DND-41 (cell line): ENCODE measurements around the gene CHCHD3.

Experiments used
- ATAC-seq: fragments of 200-7000 bp; cut with Tn5 transposase; 3 replicates; pipeline ENCODE4 v1.9.1; 2021; ENCODE audit warnings: low read depth; ENCODE audit not compliant: insufficient read depth
- DNase-seq: peaks from one replicate; pipeline ENCODE4 v3.0.0-alpha.2; 2020
- H2AFZ ChIP-seq: 2 replicates; pipeline ENCODE4 v1.6.0; 2012; ENCODE audit warnings: low read depth, low read length
- H3K27ac ChIP-seq: 2 replicates; pipeline ENCODE4 v1.5.1; 2012; ENCODE audit warnings: low read length, inconsistent platforms
- H3K27me3 ChIP-seq: fragments of 200-600 bp; sonication (generic); 2 replicates; pipeline ENCODE4 v1.6.0; 2012; ENCODE audit warnings: low read length, mild to moderate bottlenecking, inconsistent platforms; ENCODE audit not compliant: insufficient read depth, poor library complexity
- H3K36me3 ChIP-seq: 2 replicates; pipeline ENCODE4 v1.5.1; 2012; ENCODE audit warnings: low read length, inconsistent platforms; ENCODE audit not compliant: insufficient read depth
- H3K4me1 ChIP-seq: 2 replicates; pipeline ENCODE4 v1.5.1; 2012; ENCODE audit warnings: mild to moderate bottlenecking, low read length; ENCODE audit not compliant: insufficient read depth
- H3K4me2 ChIP-seq: 2 replicates; pipeline ENCODE4 v1.6.0; 2012; ENCODE audit warnings: mild to moderate bottlenecking, moderate library complexity, low read length, inconsistent platforms; ENCODE audit not compliant: insufficient read depth
- H3K4me3 ChIP-seq, 2 experiments: fragments of 200-600 bp in 1 of 2; shearing (Covaris generic) in 1 of 2; 2 replicates each; pipeline ENCODE4 v1.5.1; 2012 to 2016; ENCODE audit warnings: inconsistent platforms in 2 of 2, low read length in 2 of 2, mild to moderate bottlenecking in 2 of 2, low read depth in 1 of 2, moderate library complexity in 1 of 2
- H3K79me2 ChIP-seq: 2 replicates; pipeline ENCODE4 v1.6.0; 2012; ENCODE audit warnings: low read length, inconsistent platforms; ENCODE audit not compliant: insufficient read depth
- H3K9ac ChIP-seq: 2 replicates; pipeline ENCODE4 v1.6.0; 2012; ENCODE audit warnings: low read depth, mild to moderate bottlenecking, inconsistent platforms, low read length, moderate library complexity
- H3K9me3 ChIP-seq: 2 replicates; pipeline ENCODE4 v1.5.1; 2012; ENCODE audit warnings: low read length, moderate library complexity, mild to moderate bottlenecking, inconsistent platforms; ENCODE audit not compliant: insufficient read depth, severe bottlenecking
- H4K20me1 ChIP-seq: 2 replicates; pipeline ENCODE4 v1.6.0; 2012; ENCODE audit warnings: low read length; ENCODE audit not compliant: insufficient read depth
- CTCF ChIP-seq: IDR thresholded peaks from 2 replicates; pipeline ENCODE4 v1.5.1; 2012; ENCODE audit warnings: borderline replicate concordance, low read length, moderate library complexity, mild to moderate bottlenecking; ENCODE audit not compliant: poor library complexity, severe bottlenecking; ENCODE audit errors: extremely low read depth
- EZH2 ChIP-seq: IDR thresholded peaks from 3 replicates; pipeline ENCODE4 v1.6.1; 2012; ENCODE audit warnings: borderline replicate concordance, low read depth, mild to moderate bottlenecking, moderate library complexity, low read length, inconsistent platforms; ENCODE audit not compliant: severe bottlenecking

CHCHD3 gene

GRCh38 chr7:132865366-132866143 is 216.3 kb downstream of the CHCHD3 start:
- Histone ChIP-seq H3K4me3 (no peak overlapping the region), H3K4me2 (no peak overlapping the region), H3K79me2 (no peaks in the 10 kb centered on the region), H3K27ac (no peak overlapping the region), H3K4me1 (no peaks in the 10 kb centered on the region), H4K20me1 (no peaks in the 10 kb centered on the region), H3K9me3 (peaks cover 4% of the 10 kb centered on the region), H3K36me3 (peaks cover 15% of the 10 kb centered on the region; the same call in 1 of the 2 replicates), H3K27me3 (no peaks in the 10 kb centered on the region), H2AFZ (no peak overlapping the region), H3K9ac (no peak overlapping the region)
- TF ChIP-seq EZH2, result no peak
- TF ChIP-seq CTCF, result no peak
- no peak for ATAC-seq
- DNase-seq, result no peak

- no peak overlapping the region for H3K4me2 ChIP-seq
- H3K4me1 ChIP-seq, result no peaks in the 10 kb centered on the region
- no peak overlapping the region for H3K9ac ChIP-seq
- H3K27ac ChIP-seq, result no peak overlapping the region
- H3K79me2 ChIP-seq, result no peaks in the 10 kb centered on the region
- no peaks in the 10 kb centered on the region for H4K20me1 ChIP-seq
- H3K4me3 ChIP-seq, result no peak overlapping the region
- H3K36me3 ChIP-seq, result peaks cover 15% of the 10 kb centered on the region; the same call in 1 of the 2 replicates
- no peak for TF ChIP-seq CTCF
- TF ChIP-seq EZH2, result no peak
- H3K9me3 ChIP-seq, result peaks cover 4% of the 10 kb centered on the region
- H2AFZ ChIP-seq, result no peak overlapping the region
- ATAC-seq (no peak), DNase-seq (no peak)
- H3K27me3 ChIP-seq, result no peaks in the 10 kb centered on the region
Measured at GRCh38 chr7:132861940-132862554, 219.8 kb downstream of the CHCHD3 start.

GRCh38 chr7:132861424-132861823 is 220.5 kb downstream of the CHCHD3 start:
- Histone ChIP-seq H3K4me2 (no peak overlapping the region), H3K4me1 (no peaks in the 10 kb centered on the region), H4K20me1 (no peaks in the 10 kb centered on the region), H3K4me3 (no peak overlapping the region), H3K27me3 (no peaks in the 10 kb centered on the region), H2AFZ (no peak overlapping the region), H3K9me3 (peaks cover 4% of the 10 kb centered on the region), H3K9ac (no peak overlapping the region), H3K36me3 (peaks cover 15% of the 10 kb centered on the region; the same call in 1 of the 2 replicates), H3K79me2 (no peaks in the 10 kb centered on the region), H3K27ac (no peak overlapping the region)
- TF ChIP-seq EZH2 (no peak), CTCF (no peak)
- DNase-seq (no peak), ATAC-seq (no peak)
